Left lung (tissue), 10 donors: ENCODE measurements around the gene TBXAS1. TPM values are rescaled to one million over a fixed set of nuclear protein-coding genes. Genes with fewer than 3 reads are reported as not detected.
A peak's percentile ranks its signal among the peaks of the same experiment; 100 is the strongest.

Experiments used
- ATAC-seq: fragments of 200-7000 bp; cut with Tn5 transposase; one replicate; pipeline ENCODE4 v1.9.1; 2020; ENCODE audit warnings: moderate library complexity
- DNase-seq, 4 donors: peaks; one replicate each; pipeline ENCODE4 v3.0.0-alpha.2; 2013 to 2020
- H3K27ac ChIP-seq, 2 donors: fragments of 200-600 bp; sonication (generic) in 1 of 2; one replicate each; pipeline versions ENCODE4 v1.5.0 to v1.8.0; 2020 to 2021
- H3K27me3 ChIP-seq, 2 donors: fragments of 200-600 bp; sonication (generic) in 1 of 2; one replicate each; pipeline versions ENCODE4 v1.5.0 to v1.8.0; 2020 to 2021
- H3K36me3 ChIP-seq, 2 donors: fragments of 200-600 bp; sonication (generic) in 1 of 2; one replicate each; pipeline versions ENCODE4 v1.5.0 to v1.8.0; 2020 to 2021
- H3K4me1 ChIP-seq, 2 donors: fragments of 200-600 bp; one replicate each; pipeline ENCODE4 v1.8.0; 2021
- H3K4me3 ChIP-seq, 2 donors: fragments of 200-600 bp; sonication (generic) in 1 of 2; one replicate each; pipeline versions ENCODE4 v1.5.0 to v1.8.0; 2020 to 2021; ENCODE audit warnings: mild to moderate bottlenecking in 1 of 2
- H3K9me3 ChIP-seq, 2 donors: fragments of 200-600 bp; sonication (generic) in 1 of 2; one replicate each; pipeline versions ENCODE4 v1.5.0 to v1.8.0; 2020 to 2021
- CTCF ChIP-seq, 2 donors: fragments of 200-600 bp; sonication (generic) in 1 of 2; IDR thresholded peaks; one replicate each; pipeline versions ENCODE4 v1.5.0 to v1.8.0; 2021; ENCODE audit warnings: antibody characterized with exemption in 2 of 2
- intact Hi-C, 2 donors: fragments of 100-400 bp; cut with DNase I; formaldehyde crosslinking; loops; one replicate each; pipeline versions ENCODE4 v1.11.2 to v1.14.2; 2022
- polyA plus RNA-seq, 6 donors: library from polyadenylated mRNA; unstranded; fragments of 120-200 nt; gene quantifications; one replicate each; pipeline ENCODE4 v1.2.1, GENCODE V29; 2013; ENCODE audit not compliant: insufficient read length in 6 of 6
- total RNA-seq, 2 donors: library from RNA; stranded (reverse); fragmentation: NEBNext Ultra II Directional; extraction: Animal tissue kit (Norgen Biotek cat#: 25700); gene quantifications; one replicate each; pipeline ENCODE4 v1.2.1, GENCODE V29; 2021
- donor health status: DM: no; HTN: yes; CAD: no.
- donor health status: DM: no; HTN: no; CAD: no.

Gene TBXAS1
- total and polyA plus RNA-seq, 8 donors = 8.2 to 103 (median 9.6) TPM

DNA sequence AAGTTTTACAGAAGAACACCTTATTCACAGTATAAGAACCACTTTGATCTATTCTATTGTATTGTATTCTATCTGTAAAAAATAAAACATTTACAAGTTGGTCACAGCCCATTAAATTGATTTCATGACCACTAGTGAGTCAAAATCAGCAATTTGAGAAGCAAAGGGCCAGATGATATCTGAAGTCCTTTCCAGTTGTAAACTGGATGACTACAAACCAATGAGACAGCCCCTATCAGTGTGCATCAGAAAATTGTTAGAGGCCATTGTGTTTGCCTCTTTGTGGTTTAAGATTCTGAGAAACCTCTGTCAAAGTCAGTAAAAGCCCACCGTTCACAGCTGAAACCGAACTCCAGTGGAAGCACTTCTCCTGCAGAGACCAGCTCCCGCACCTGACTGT is 54.8 kb downstream of the TBXAS1 start:
- H3K27ac ChIP-seq = no peak overlapping the region
- no peak for TF ChIP-seq CTCF (IDR thresholded peaks at IDR 0.05)
- intact Hi-C loops = no loop called here
- H3K4me3 ChIP-seq = no peak overlapping the region
- H3K9me3 ChIP-seq = no peaks in the 10 kb centered on the region
- ATAC-seq = no peak
- peaks cover 0 to 14% of the 10 kb centered on the region in 2 donors for H3K36me3 ChIP-seq
- H3K4me1 ChIP-seq = peaks cover 0 to 52% of the 10 kb centered on the region in 2 donors
- no peak for DNase-seq
- no peaks in the 10 kb centered on the region for H3K27me3 ChIP-seq

GRCh38 chr7:139884441-139884840 is 55.4 kb downstream of the TBXAS1 start:
- H3K27ac ChIP-seq = no peak overlapping the region
- intact Hi-C loops = no loop called here
- peaks cover 0 to 8% of the 10 kb centered on the region in 2 donors for H3K36me3 ChIP-seq
- ATAC-seq (no peak), DNase-seq (no peak)
- H3K4me3 ChIP-seq = no peak overlapping the region
- H3K9me3 ChIP-seq = no peaks in the 10 kb centered on the region
- no peak for TF ChIP-seq CTCF (IDR thresholded peaks at IDR 0.05)
- H3K27me3 ChIP-seq = no peaks in the 10 kb centered on the region
- H3K4me1 ChIP-seq = peaks cover 0 to 58% of the 10 kb centered on the region in 2 donors

GRCh38 chr7:139885511-139885910 is 56.4 kb downstream of the TBXAS1 start:
- ATAC-seq = no peak
- peak overlapping the region in 1 of 2 donors; percentile 39 for H3K27ac ChIP-seq

DNA sequence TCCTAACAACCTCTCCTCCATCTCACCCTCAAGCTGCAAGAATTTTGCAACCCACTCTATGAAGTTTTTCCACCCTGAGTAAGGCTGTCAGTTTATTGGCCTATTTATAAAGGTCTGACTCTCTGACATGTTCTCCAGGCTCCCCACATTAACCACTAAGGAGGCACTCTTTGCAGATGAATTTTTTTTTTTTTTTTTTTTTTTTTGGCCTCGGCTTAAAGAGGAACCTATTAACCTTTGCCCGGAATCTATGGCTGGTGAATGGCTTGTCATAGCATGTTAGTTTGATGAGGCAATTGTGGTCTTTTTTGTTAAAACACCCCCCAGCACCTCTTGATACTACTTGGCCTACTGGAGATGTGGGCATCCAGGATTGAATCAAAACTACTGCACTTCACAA is 57.1 kb downstream of the TBXAS1 start:
- no peak for DNase-seq
- no peak for TF ChIP-seq CTCF (IDR thresholded peaks at IDR 0.05)
- no peaks in the 10 kb centered on the region for H3K27me3 ChIP-seq
- no peak overlapping the region for H3K4me3 ChIP-seq
- intact Hi-C loops = no loop called here
- H3K36me3 ChIP-seq = peaks cover 0 to 8% of the 10 kb centered on the region in 2 donors
- no peaks in the 10 kb centered on the region for H3K9me3 ChIP-seq
- H3K4me1 ChIP-seq = peaks cover 0 to 58% of the 10 kb centered on the region in 2 donors
- H3K27ac ChIP-seq = peak overlapping the region in 1 of 2 donors; percentile 39
- peak; percentile 30 for ATAC-seq

More at GRCh38 chr7:139885511-139885910, 56.4 kb downstream of the TBXAS1 start:
- Histone ChIP-seq H3K9me3 (no peaks in the 10 kb centered on the region), H3K4me3 (no peak overlapping the region), H3K27me3 (no peaks in the 10 kb centered on the region), H3K36me3 (peaks cover 0 to 8% of the 10 kb centered on the region in 2 donors), H3K4me1 (peaks cover 0 to 58% of the 10 kb centered on the region in 2 donors)
- intact Hi-C loops = no loop called here
- DNase-seq = no peak
- TF ChIP-seq CTCF (IDR thresholded peaks at IDR 0.05) = no peak

DNA sequence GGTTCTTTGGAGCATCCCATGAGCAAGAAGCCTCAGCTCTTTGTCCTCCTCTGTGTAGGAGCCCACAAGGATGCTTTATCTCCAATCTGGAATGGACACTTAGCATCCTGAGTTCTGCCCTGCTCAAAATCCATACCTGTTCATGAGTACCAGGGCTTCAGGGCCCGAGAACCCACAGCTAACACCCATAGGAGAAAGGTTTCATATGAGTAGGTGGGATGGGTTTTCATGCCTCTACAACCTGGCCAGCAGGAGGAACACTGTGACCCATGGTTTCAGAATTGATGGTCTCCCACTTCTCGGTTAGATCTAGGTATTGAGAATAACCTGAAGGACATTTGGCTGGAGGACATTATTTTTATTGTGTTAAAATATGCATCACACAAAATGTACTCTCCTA is 57.8 kb downstream of the TBXAS1 start:
- DNase-seq (no peak), ATAC-seq (no peak)
- TF ChIP-seq CTCF (IDR thresholded peaks at IDR 0.05) = no peak
- H3K27ac ChIP-seq = peak overlapping the region in 1 of 2 donors; percentile 39
- H3K9me3 ChIP-seq = no peaks in the 10 kb centered on the region
- H3K27me3 ChIP-seq = no peaks in the 10 kb centered on the region
- H3K36me3 ChIP-seq = peaks cover 0 to 6% of the 10 kb centered on the region in 2 donors
- H3K4me3 ChIP-seq = no peak overlapping the region
- intact Hi-C loops = no loop called here
- peaks cover 0 to 58% of the 10 kb centered on the region in 2 donors for H3K4me1 ChIP-seq
